CD1c-positive myeloid dendritic cell (primary cell): ENCODE data around the gene GPR61.

Experiments used
- DNase-seq: peaks from one replicate; pipeline ENCODE4 v3.0.0-alpha.2; 2016; ENCODE audit errors: extremely low spot score

GPR61 gene

GRCh38 chr1:109567877-109568672 lies 28.4 kb downstream of the GPR61 start:
- DNase-seq = no peak

- DNase-seq = no peak
These were observed 29.7 kb downstream of the GPR61 start for GRCh38 chr1:109569323-109569722.

GRCh38 chr1:109570414-109570813 lies 30.7 kb downstream of the GPR61 start:
- DNase-seq = no peak

GRCh38 chr1:109573785-109574184 lies 34.1 kb downstream of the GPR61 start:
- peak; percentile 78 for DNase-seq

GRCh38 chr1:109578947-109579443 lies 39.3 kb downstream of the GPR61 start:
- DNase-seq = no peak

GRCh38 chr1:109579491-109579890 lies 39.8 kb downstream of the GPR61 start:
- no peak for DNase-seq

- no peak for DNase-seq
These were observed 42.3 kb downstream of the GPR61 start for GRCh38 chr1:109582021-109582420.

- no peak for DNase-seq
These were observed 45.1 kb downstream of the GPR61 start for GRCh38 chr1:109584766-109585165.

GRCh38 chr1:109586055-109586454 lies 46.4 kb downstream of the GPR61 start:
- DNase-seq = no peak

GRCh38 chr1:109589177-109589576 lies 49.5 kb downstream of the GPR61 start:
- no peak for DNase-seq

GRCh38 chr1:109589679-109590078 lies 50.0 kb downstream of the GPR61 start:
- no peak for DNase-seq

- DNase-seq = no peak
These were observed 53.2 kb downstream of the GPR61 start for GRCh38 chr1:109592916-109593315.

- DNase-seq = no peak
These were observed 55.9 kb downstream of the GPR61 start for GRCh38 chr1:109595531-109595930.
